ENCODE results near the gene PSMB1.
"Not testable (repeated sequence)": the region's sequence is repeated elsewhere in the genome, so short reads cannot be mapped to it uniquely, and the experiment has no call there.

PSMB1 gene

GRCh38 chr6:170533792-170534191, 19.3 kb downstream of the PSMB1 start:
- DNase-seq, result no peak

DNA sequence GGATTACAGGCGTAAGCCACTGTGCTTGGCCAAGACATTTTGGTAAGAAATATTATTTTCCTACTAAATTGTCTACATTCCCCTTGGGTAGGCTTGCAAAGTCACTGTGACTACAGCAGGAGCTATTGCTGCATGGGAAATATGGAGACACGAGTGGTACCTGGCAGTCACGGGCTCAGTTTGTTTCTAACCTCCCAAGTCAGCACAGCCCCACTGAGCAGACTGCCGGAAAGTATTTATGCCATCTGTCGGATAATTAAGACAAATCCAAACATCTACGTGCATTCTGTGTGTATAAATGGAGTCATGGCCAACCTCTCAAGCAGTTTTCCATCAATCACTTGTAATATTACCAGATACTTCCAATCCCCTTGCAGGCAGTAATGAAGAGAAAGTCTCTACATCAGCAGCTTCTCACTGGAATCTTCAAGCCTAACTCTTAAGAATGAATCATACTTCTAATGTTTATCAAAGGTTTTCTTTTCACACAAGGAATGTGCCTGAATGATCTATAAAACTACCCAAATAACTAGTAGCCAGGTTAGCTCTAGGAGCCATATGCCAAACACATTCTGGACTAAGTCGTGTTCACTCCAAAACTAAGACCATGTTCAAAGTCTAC, 20.1 kb downstream of the PSMB1 start:
- no peak for DNase-seq

DNA sequence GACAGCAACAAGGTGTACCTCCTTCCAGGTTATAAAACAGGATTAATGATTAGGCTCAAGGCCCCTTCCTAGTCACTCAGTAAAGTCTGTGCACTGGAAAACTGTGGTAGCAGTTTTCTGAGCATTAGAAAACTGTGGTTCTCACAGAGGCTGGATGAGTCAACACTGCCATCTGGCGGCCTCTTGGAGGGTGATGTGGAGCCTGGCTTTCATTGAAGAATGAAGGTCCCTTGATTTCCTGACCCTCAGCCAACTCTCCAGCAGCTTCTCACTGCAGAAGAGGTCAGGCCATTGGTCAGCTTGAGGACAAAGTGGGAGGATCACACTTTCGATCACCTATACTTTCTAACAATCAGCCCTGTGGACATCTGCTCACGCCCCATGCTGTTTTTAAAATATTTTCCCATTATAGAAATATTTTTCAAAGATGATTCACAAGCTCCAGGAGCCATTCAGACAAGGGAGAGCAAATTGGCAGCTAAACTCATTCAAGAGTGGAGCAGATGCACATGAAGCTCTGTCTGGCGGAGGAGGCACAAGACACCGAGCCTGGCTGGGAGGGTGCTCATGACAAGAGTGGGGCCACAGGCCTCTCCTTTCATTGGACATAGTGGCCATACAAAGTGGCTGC, 23.2 kb downstream of the PSMB1 start:
- DNase-seq, result peak; percentile 67

DNA sequence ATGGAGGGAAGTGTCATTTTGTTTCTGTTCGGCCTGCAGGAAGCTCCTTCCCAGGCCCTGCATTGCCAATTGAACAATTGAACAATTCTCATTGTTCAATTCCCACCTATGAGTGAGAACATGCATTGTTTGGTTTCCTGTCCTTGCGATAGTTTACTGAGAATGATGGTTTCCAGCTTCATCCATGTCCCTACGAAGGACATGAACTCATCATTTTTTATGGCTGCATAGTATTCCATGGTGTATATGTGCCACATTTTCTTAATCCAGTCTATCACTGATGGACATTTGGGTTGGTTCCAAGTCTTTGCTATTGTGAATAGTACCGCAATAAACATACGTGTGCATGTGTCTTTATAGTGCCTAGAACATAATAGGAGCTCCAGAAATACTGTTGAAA, 25.1 kb downstream of the PSMB1 start:
- DNase-seq, result not testable (repeated sequence)

DNA sequence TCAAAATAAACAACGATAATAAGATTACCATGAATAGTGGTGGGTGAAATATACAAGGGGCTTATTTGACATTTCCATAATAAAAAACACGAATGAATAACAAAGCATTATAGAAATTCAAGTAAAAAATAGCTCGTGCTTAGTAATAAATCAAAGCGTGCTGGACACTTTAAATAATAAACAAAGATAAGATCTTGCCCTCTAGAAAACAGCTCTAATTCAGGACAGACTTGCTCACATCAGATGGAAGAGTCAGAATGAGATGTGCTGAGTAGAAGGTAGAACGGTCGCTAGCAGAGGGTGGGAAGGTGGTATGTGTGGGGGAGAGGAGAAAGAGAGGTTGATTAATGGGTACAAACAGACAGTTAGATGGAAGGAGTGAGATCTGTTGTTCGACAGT, 27.3 kb downstream of the PSMB1 start:
- DNase-seq, result no peak

DNA sequence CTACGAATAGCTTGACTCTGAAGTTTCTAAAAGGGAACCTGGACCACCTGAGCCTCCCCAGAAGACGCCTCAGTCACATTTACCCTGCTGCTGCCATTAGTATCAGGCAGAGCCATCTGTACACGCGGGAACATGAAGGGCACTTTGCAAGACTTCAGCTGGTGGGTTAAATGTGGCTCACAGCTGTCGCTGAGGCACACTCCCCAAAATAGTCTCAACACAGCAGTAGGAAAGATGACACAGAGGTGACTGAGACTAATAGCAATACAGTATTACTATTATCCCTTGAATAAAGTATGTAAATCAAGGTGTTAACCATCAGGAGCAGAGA, 29.0 kb downstream of the PSMB1 start:
- no peak for DNase-seq

- DNase-seq, result no peak
Measured at GRCh38 chr6:170523256-170524171, 29.6 kb downstream of the PSMB1 start.

GRCh38 chr6:170522565-170523183, 30.4 kb downstream of the PSMB1 start:
- no peak for DNase-seq

- DNase-seq, result peak; percentile 18
Measured at GRCh38 chr6:170516783-170517616, 36.1 kb downstream of the PSMB1 start.

DNA sequence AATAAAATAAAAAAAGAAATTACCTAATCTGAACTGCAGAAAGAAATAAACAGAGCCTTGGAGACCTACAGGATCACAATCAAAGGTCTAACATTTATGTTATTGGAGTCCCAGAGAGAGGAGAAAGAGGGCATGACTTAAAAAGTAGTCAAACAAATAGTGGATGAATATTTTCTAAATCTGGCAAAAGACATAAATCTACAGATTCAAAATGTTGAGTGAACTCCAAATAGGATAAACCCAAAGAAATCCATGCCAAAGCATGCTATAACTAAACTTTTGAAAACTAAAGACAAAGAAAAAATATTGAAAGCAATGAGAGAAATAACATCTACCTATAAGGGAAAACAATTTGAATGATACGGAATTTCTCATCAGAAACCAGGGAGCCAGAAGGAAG, 38.2 kb downstream of the PSMB1 start:
- DNase-seq, result no peak

DNA sequence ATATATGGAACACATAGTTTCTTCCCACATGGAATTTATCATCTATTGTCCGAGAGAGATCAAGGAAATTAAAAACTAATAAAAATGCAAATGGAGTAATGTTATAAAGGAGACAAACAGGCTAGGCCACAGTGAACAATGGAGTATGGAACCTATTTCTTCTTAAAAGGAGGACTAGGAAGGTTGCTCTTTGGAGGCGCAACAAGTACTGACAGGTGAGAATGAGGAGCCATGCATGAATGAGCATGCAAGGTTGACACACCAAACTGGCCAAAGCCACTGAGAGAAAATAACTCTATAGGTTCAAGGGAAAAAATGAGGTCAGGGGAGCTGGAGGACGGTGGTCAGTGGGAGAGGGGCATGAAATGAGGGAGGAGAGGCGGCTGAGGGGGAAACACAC, 40.9 kb downstream of the PSMB1 start:
- DNase-seq, result no peak

- no peak for DNase-seq
Measured at GRCh38 chr6:170510631-170511030, 42.5 kb downstream of the PSMB1 start.

DNA sequence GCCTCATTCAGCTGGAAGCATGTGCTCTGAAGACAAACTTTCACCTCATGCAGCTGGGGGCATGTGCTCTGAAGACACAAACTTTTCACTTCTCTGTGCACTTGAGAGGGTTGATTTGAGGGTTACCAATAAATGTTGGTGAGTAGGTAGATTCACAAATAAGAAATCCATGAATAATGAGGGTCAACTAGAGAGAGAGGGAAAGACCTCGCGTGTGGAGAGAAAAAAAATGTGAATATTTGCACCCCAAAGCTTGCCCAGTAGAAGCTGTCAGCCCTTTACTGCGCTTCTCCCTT, 43.4 kb downstream of the PSMB1 start:
- no peak for DNase-seq

- not testable (repeated sequence) for DNase-seq
Measured at GRCh38 chr6:170508892-170509722, 44.0 kb downstream of the PSMB1 start.

DNA sequence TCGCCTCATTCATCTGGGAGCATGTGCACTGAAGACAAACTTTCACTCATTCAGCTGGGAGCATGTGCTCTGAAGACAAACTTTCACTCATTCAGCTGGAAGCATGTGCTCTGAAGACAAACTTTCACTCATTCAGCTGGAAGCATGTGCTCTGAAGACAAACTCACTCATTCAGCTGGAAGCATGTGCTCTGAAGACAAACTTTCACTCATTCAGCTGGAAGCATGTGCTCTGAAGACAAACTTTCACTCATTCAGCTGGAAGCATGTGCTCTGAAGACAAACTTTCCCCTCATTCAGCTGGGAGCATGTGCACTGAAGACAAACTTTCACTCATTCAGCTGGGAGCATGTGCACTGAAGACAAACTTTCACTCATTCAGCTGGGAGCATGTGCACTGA, 44.8 kb downstream of the PSMB1 start:
- not testable (repeated sequence) for DNase-seq

DNA sequence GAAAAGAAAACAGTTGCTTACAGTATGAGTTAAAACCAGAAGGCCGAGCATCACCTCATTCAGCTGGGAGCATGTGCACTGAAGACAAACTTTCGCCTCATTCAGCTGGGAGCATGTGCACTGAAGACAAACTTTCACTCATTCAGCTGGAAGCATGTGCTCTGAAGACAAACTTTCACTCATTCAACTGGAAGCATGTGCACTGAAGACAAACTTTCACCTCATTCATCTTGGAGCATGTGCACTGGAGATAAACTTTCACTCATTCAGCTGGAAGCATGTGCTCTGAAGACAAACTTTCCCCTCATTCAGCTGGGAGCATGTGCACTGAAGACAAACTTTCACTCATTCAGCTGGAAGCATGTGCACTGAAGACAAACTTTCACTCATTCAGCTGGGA, 45.4 kb downstream of the PSMB1 start:
- not testable (repeated sequence) for DNase-seq

DNA sequence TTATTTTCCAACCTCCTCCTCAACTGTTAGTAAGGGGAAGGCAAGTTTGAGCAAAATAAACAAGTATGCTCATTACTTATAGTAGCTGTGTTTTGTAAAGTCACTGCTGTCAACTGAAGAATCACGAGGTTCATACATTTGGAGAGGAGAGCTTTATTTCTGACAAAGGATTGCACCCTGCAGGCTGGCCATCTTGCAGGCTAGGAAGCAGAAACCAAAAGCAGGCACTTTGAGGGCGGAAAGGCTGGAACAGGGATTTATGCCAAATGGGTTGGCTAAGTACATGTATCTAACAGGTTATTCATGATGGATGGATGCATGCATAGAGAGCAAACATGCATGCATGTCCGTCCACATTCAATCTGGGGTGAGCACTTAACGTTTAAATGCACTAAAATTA, 46.7 kb downstream of the PSMB1 start:
- no peak for DNase-seq

DNA sequence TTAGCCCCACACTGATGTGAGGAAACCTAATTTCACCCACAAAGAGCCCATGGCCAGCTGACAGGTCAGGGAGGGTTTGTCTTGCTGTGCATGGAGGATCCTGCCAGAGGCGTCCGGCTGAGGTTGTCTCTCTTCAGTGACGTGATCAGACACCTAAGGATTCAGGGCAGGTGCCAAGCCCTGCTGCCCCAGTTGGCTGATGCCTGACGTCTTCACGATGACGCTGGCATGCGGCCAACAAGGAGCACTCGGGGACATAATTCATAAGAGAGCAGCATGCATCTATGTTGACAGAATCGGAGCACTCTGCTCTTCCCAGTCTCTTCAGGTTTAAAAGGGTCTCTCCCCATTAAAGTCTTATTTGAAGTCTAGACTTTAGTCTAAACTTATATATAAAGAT, 47.8 kb downstream of the PSMB1 start:
- DNase-seq, result no peak

- DNase-seq, result no peak
Measured at GRCh38 chr6:170504479-170504878, 48.6 kb downstream of the PSMB1 start.

DNA sequence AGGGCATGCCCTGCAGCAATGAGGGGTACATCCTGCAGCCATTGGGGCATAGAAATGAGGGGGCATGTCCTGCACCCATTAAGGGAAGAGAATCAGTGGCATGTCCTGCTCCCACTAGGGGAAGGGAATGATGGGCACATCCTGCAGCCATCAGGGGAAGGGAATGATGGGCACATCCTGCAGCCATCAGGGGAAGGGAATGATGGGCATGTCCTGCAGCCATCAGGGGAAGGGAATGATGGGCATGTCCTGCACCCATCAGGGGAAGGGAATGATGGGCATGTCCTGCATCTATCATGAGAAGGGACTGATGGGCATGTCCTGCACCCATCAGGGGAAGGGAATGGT, 49.7 kb downstream of the PSMB1 start:
- no peak for DNase-seq

DNA sequence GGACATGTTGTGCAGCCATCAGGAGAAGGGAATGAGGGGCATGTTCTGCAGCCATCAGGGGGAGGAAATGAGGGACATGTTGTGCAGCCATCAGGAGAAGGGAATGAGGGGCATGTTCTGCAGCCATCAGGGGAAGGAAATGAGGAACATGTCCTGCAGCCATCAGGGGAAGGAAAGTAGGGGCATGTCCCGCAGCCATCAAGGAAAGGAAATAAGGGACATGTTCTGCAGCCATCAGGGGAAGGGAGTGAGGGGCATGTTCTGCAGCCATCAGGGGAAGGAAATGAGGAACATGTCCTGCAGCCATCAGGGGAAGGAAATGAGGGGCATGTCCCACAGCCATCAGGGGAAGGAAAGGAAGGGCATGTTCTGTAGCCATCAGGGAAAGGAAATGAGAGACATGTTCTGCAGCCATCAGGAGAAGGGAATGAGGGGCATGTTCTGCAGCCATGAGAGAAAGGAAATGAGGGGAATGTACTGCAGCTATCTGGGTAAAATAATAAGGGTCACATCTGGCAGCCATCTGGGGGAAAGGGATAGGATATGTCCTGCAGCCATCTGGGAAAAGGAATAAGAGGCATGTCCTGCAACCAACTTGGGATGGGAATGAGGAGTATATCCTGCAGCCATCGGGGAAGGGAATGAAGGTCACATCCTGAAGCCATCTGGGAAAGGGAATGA, 50.2 kb downstream of the PSMB1 start:
- not testable (repeated sequence) for DNase-seq

All from stimulated activated CD4-positive, alpha-beta T cell treated with anti-CD3 and anti-CD28 coated beads, Interleukin-4, amount 100 ng/mL, for 1 hour (primary cell).